ENCODE data around the gene STXBP2. TPM values are rescaled to one million over a fixed set of nuclear protein-coding genes. Genes with fewer than 3 reads are reported as not detected.

STXBP2 gene
- 30.1 TPM for total RNA-seq

DNA sequence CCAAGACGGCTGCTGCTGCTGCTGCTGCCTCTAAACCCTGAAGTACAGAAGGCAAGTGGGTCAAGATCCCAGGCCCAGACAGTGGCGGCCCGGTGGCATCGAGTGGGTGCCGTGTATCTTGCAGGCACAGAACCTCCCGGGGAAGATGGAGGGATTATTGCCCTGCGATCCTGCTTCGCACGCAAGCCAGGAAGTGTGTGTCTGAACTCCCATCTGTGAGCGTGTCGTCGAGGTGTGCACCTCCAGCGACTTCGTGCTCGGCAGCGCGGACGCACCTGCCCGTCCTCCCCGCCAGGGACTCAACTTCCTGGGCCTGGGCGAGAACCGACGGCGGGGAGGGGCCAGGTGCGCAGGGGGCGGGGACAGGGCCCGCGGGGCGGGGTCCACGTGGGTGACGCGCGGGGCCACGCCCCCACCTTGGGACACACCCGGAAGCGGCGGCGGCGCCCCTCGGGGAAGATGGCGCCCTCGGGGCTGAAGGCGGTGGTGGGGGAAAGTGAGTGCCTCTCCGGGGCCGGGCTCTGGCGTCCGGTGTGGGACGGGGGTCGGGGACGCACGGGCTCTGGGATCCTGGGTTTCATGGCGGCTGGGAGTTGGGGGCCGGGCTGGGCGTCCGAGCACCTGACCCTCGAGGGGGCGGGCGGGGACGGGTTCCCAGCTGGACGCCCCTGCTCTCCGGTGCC lies at the start of gene STXBP2:
Gene STXBP2, plus strand, starts transcription at position 420 of the 683 bp plus-strand sequence. Its CDS starts 40 bp downstream, at position 460.
- intact Hi-C loops (cut with DNase I), result no loop called here
- no peak for DNase-seq (ENCODE audit: low spot score)
- peak; percentile 70 for ATAC-seq

DNA sequence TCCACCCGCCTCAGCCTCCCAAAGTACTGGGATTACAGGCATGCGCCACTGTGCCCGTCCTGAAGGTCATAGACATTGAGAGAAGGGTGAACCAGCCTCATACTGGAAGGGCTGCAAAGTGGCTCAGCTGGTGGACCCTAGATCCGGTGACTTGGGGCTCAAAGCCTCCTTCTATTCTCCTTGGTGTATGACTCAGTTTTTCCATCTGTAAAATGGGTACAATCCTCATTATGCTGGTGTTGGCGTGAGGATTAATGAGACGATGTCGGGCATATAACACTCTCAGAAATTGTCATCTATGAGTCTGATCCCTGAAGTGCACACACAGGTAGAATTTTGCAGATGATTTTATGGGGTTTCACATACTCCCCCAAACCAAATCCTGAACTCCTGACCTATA lies 47.1 kb upstream of the STXBP2 start:
- ATAC-seq, result no peak
- no peak for DNase-seq (ENCODE audit: low spot score)
- intact Hi-C loops (cut with DNase I), result no loop called here

DNA sequence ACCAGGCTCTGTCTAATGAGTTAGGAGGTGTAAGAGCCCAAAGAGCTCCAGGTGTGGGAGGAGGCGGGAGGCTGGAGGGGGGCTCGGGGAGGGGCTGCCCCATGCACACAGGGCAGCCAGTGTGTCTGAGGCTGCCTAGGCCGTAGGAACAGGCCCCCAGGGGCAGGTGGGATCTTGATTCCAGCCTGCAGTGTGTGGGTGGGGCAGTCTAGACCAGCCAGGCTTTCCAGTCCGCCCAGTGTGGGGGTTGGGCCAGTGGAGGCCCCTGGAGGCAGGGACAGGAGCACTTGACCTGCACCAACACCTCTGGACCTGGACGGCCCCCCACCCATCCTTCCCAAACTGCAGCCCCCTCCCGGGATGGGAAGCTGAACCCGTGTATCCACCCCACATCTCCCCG lies 46.7 kb upstream of the STXBP2 start:
- ATAC-seq (no peak), DNase-seq (ENCODE audit: low spot score) (no peak)
- intact Hi-C loops (cut with DNase I), result no loop called here

DNA sequence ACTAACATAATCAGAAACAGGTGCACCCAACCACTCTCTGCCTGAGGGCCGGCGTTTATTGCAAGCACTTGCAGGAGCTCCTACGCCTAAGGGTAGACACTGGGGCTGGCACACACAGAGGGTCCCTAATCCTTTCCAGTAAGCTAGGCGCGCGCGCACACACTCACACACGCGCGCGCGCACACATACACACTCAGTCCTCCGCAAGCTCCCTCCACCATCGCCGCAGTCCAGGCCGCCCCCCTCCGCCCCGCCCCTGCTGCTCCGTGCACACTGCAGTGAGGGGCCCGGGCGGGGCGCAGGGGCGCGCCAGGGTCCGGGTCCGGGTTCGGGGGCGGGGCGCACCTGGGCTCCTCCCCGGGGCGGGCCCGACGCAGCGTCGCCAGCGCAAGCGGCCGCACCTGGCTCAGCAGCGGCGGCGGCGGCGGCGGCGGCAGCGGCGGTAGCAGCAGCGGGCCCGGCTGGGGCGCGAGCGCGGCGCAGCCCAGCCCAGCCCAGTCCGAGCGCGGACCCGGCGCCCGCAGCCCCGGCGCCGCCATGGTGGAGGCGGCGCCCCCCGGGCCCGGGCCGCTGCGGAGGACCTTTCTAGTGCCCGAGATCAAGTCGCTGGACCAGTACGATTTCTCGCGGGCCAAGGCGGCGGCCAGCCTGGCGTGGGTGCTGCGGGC lies 41.3 kb upstream of the STXBP2 start, which contains the start of gene CAMSAP3:
Gene CAMSAP3, plus strand, starts transcription at position 398 of the 668 bp plus-strand sequence. Its CDS starts 140 bp downstream, at position 538.
- ATAC-seq (no peak), DNase-seq (ENCODE audit: low spot score) (no peak)
- intact Hi-C loops (cut with DNase I), result no loop called here

DNA sequence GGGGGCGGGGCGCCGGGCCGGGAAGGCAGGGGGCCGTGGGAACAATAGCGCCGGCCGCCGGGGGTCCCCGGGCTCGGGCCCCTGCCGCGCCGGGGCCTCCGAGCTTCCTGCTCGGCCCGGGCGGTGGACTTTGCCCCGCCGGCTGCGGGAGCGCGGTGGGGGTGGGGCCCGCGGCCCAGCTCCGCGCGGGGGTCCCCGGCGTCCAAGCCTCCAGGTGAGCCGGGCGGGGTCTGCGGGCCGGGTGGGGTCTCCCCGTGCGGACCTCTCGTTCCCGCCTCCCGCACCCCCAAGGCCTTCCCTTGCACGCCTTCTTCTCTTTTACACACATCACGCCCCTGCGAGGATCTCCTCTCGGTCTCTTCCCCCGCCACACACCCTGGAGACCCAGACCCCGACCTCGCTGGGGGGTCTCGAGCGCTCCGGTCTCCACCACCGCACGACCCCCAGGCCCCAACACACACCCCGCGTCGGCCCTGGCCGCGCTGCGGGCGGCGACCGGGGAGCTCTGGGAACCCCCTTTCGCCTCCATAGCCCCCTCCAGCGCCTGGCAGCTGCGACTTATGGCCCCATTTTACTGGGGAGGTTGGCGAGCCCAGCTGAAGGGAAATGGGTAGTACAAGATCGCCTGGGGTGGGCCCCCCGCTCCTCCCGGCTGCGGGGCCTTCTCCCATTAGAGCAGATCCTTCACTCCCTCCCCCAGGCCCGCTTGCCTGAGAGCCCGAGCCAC lies 40.5 kb upstream of the STXBP2 start:
- intact Hi-C loops (cut with DNase I), result no loop called here
- no peak for DNase-seq (ENCODE audit: low spot score)
- no peak for ATAC-seq

DNA sequence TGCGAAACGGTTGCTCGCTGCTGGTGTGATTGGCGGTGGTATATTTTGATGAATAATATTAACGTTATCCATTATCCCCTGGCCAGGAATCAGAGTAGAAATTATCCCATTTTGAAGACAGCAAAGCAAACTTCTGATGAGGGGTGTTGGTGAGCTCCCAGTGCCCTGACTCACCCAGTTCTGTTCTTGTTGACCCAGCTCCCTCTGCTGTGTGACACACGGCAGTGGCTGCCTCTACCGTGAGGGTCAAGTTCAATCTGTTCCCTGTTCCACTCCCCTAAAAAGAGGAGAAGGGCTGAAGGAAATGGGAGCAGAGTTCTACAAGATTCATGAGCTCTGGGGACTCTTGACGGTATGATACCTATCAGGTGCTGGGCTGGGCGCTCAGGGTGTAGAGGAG lies 39.2 kb upstream of the STXBP2 start:
- intact Hi-C loops (cut with DNase I), result no loop called here
- ATAC-seq, result no peak
- DNase-seq (ENCODE audit: low spot score), result no peak

DNA sequence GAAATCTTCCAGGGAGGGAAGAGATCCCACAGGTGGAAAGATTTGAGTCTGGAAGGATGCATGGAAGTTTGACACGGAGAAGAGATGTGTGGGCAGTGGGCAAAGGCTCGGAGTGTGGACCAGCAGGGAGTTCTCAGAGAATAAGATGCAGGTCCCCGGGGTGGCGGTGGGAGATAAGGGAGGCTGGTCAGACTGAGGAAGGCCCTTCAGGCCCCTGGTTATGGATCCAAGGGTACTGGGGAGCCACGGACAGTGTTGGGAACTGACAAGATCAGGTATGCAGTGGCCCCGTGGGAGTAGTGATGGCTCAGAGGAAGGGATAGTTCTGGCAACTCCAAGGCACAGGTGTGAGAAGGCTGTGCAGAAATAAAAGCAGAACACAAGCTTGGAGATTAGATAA lies 38.7 kb upstream of the STXBP2 start:
- DNase-seq (ENCODE audit: low spot score) (no peak), ATAC-seq (no peak)
- intact Hi-C loops (cut with DNase I), result no loop called here

DNA sequence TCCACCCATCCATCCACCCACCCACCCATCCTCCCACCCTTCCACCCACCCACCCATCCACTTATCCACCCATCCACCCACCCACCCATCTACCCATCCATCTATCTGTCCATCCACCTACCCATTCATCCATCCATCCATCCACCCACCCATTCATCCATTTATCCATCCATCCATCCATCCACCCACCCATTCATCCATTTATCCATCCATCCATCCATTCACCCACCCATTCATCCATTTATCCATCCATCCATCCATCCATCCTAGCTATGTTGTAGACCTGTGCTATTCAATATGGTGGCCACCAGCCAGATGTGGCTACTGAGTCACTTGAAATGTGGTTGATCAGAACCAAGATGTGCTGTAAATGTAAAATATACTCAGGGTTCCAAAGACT lies 36.2 kb upstream of the STXBP2 start:
- ATAC-seq, result no peak
- DNase-seq (ENCODE audit: low spot score), result no peak
- intact Hi-C loops (cut with DNase I), result no loop called here

DNA sequence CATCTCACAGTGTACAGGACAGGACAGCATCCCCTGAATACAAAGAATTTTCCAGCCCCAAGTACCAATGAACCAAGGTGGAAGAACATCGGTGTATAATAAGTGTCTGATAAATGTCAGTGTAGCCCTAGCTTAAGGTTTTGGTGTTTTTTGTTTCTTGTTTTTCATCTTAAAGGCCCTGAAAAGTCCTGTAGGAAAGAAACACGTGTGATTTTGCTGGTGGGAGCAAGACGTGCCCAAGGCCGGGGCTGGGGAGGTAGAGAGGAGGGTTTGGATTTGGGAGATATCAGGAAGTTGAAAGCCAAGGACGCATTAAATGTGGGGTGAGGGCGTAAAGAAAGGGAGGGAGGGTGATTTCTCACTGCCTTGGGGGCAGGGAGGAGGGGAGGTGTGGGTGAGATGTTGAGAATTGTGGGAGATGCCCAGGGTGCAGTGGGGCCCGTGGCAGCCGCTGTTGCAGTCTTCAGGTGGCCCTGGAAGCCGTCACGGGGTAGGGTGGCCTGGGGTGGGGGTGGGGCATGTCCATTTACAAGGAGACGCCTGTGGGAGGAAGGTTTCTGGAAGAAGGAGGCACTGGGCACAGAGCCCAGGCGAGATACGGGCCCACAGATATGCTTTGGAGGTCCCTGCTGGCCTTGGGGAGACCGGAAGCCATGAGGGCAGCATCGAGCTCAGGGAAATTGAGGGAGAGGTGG lies 34.5 kb upstream of the STXBP2 start:
- DNase-seq (ENCODE audit: low spot score) (no peak), ATAC-seq (no peak)
- intact Hi-C loops (cut with DNase I), result no loop called here

DNA sequence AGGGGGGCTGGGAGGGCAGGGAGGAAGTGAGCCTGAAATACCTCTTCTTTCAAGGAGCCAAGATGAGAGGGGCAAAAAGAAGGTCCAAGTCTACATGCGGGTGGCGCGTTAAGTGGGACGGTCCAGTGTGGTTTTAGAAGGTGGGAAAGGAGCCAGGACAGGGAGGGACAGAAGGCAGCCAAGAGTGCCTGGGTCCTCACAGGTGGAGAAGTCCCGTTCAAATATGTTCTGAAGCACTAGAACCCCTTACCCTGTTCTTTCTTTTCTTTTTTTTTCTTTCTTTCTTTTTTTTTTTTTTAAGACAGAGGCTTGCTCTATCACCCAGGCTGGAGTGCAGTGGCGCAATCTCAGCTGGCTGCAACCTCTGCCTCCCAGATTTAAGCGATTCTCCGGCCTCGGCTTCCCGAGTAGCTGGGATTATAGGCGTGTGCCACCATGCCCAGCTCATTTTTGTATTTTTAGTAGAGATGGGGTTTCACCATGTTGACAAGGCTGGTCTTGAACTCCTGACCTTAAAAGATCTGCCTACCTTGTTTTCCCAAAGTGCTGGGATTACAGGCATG lies 33.9 kb upstream of the STXBP2 start:
- intact Hi-C loops (cut with DNase I), result no loop called here
- no peak for ATAC-seq
- no peak for DNase-seq (ENCODE audit: low spot score)

DNA sequence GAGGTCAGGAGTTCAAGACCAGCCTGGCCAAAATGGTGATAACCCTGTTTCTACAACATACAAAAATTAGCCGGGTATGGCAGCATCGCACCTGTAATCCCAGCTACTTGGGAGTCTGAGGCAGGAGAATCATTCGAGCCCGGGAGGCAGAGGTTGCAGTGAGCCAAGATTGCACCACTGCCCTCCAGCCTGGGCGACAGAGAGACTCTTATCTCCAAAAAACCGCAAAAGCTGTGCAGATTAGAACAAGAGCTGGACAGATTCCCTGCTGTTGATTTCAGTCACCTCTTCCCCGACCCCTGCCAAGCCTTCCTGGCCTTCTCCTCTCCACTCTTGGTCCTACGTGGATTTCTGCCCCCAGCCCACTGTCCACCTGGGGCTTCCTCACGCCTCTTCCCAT lies 33.0 kb upstream of the STXBP2 start:
- no peak for DNase-seq (ENCODE audit: low spot score)
- no peak for ATAC-seq
- intact Hi-C loops (cut with DNase I), result no loop called here

DNA sequence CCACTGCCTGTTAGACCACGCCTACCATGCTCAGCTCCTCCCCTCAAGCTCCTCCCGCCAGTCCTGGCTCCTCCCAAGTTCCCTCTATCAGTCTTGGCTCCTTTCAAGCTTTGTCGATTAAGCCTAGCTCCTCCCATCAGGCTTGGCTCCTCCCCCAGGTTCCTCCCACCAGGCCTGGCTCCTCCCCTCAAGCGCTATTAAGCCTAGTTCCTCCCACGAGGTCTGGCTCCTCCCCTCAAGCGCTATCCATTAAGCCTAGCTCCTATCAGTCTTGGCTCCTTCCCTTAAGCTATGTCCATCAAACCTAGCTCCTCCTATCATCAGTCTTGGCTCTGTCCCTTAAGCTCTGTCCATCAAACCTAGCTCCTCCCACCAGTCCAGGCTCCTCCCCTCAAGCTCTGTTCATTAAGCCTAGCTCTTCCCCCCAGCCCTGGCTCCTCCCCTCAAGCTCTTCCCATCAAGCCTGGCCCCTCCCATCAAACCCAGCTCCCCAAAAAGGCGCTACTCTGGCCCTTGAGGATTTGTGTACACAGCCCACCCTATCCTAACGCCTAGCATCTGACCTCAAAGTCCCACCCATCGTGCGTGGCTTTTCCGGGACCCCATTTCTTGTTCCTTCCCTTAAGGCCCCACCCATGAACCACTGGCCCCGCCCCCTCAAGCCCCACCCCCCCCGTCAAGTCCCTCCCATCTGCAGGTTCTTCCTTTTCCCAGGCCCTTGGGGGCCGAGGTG lies 31.3 kb upstream of the STXBP2 start:
- no peak for DNase-seq (ENCODE audit: low spot score)
- ATAC-seq, result no peak
- intact Hi-C loops (cut with DNase I), result no loop called here

DNA sequence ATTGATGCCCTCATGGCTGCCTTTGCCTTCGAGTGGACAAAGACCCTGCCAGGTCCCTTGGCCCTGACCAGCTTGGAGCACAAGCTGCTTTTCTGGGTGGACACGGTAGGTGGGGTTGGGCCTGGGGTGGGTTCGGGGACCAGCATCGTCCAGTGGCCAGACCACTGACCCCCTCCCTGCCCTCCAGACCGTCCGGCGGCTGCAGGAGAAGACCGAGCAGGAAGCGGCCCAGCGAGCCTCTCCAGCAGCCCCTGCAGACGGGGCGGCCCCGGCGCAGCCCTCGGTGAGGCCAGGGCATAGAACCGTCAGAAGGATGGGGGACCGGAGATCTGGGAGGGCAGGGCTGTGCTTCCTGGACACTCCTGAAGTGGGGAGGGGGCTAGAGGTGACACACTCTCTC lies 30.6 kb upstream of the STXBP2 start:
- ATAC-seq (no peak), DNase-seq (ENCODE audit: low spot score) (no peak)
- intact Hi-C loops (cut with DNase I), result no loop called here

DNA sequence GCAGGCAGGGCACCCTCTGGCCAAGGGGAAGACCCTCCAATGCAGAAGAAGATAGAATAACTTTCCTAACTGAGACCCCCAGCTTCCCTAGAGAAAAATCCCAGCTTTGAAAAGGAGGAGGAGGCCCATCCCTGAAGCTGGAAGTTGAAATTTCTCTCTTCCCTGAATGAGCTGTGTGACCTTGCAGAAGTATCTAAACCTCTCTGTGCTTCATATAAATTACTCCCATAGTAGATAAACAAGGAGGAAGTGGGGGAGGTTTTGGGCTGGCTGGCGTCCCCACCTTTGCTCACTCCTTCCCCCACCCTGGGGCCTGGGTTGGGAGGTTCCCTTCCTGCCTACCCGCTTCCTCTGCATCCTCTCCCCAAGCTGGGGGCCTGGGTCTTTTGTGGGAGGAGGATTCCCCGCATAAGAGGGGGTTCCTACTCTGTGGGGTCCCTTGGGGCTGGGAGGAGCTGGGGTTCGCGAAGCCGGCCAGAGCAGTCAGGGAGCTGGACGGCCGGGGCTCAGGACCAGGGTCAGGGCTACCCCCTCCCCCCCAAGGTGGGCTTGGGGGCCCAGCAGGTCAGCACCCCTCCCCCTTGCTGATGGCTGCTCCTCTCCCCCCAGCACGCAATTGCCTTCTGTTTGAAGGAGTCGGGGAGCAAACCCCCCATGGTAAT lies 29.6 kb upstream of the STXBP2 start:
- no peak for ATAC-seq
- no peak for DNase-seq (ENCODE audit: low spot score)
- intact Hi-C loops (cut with DNase I), result no loop called here

DNA sequence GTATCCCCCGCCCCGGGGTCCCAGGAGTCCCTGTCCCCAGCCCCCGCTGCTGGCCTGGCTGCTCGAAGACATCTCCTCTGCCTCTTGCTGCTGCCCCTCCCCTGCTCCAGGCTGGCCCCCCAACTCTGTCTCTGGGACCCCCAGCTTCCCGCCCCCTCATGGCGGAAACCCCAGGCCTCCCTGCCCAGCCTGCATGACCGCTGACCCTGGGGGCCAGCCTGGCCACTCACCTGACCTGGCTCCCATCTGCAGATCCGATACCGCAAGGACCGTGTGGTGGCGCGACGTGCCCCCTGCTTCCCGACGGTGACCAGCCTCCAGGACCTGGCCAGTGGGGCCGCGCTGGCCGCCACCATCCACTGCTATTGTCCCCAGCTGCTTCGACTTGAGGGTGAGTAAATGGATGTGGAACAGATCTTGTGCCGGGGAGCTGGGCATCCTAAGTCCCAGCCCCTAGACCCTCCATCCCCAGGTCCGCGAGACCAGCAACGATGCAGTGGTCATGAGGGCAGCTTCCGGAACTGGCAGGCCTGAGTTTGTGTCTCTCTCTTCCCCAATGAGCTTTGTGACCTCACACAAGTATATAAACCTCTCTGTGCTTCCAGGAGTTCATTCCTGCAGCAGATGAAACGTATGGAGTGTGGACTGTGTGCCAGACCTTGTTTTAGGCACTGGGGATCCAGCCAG lies 28.9 kb upstream of the STXBP2 start:
- no peak for ATAC-seq
- DNase-seq (ENCODE audit: low spot score), result no peak
- intact Hi-C loops (cut with DNase I), result no loop called here

DNA sequence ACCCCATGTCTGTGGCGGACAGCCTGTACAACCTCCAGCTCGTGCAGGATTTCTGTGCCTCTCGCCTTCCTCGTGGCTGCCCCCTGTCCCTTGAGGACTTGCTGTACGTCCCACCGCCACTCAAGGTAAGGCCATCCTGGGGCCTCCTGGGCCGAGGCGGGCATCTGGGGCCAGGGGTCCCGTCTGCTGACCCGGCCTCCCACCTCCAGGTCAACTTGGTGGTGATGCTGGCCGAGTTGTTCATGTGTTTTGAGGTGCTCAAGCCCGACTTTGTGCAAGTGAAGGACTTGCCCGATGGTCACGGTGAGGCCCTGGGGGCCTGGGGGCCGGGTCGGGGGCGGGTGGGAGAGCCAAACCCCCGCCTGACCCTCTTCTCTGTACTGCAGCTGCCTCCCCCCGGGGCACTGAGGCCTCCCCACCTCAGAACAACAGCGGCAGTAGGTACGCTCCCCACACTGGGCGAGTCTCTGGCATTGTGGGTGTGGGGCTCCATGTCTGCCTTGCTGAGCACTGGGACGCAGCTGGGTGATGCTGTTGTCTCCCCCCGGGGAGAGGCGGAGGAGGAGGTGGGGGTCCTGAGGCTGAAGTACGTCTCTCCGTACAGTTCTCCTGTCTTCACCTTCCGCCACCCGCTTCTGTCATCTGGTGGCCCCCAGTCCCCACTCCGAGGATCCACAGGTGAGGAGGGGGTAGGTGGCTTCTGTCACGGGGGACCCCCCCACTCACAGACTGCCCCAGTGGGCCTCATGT lies 26.2 kb upstream of the STXBP2 start:
- no peak for ATAC-seq
- no peak for DNase-seq (ENCODE audit: low spot score)
- intact Hi-C loops (cut with DNase I), result no loop called here

Measured in sciatic nerve (tissue), 2 donors.